HepG2 (cell line): ENCODE results near the gene BYSL. TPM values are rescaled to one million over a fixed set of nuclear protein-coding genes. Genes with fewer than 3 reads are reported as not detected.

Source experiments
- BHLHE40 ChIP-seq: IDR thresholded peaks from 2 replicates; pipeline ENCODE4 v1.6.1; 2011; ENCODE audit warnings: low read length, improper control_type of control experiment
- CCAR2 ChIP-seq: fragments of 200-400 bp; formaldehyde crosslinking; optimal IDR thresholded peaks from 2 replicates; pipeline ENCODE3; 2018; ENCODE audit warnings: low read depth, mild to moderate bottlenecking, low read length, moderate library complexity
- CREBL2 ChIP-seq: sonication (generic); formaldehyde crosslinking; IDR thresholded peaks from 2 replicates; pipeline ENCODE4 v1.8.1; 2023; ENCODE audit warnings: missing genetic modification reagents, mild to moderate bottlenecking, borderline replicate concordance
- DNMT3B ChIP-seq: conservative IDR thresholded peaks from 2 replicates; pipeline ENCODE4 v1.6.1; 2016; ENCODE audit warnings: missing biosample characterization, control low read depth
- ETV6 ChIP-seq: sonication (generic); formaldehyde crosslinking; conservative IDR thresholded peaks from 2 replicates; pipeline ENCODE4 v1.4.0; 2020; ENCODE audit warnings: missing genetic modification reagents
- HIC2 ChIP-seq: sonication (generic); formaldehyde crosslinking; IDR thresholded peaks from 2 replicates; pipeline ENCODE4 v1.9.0; 2022; ENCODE audit warnings: low read depth, missing genetic modification reagents
- HOXA5 ChIP-seq: sonication (generic); formaldehyde crosslinking; IDR thresholded peaks from 2 replicates; pipeline ENCODE4 v1.4.0; 2020; ENCODE audit warnings: missing genetic modification reagents
- LCORL ChIP-seq, 2 experiments: fragments of 450-650 bp in 1 of 2; sonication (generic) in 1 of 2; formaldehyde crosslinking in 1 of 2; IDR thresholded peaks; 2 replicates each; pipeline versions ENCODE4 v1.5.0 to v1.6.1; 2017 to 2020; ENCODE audit warnings: antibody characterized with exemption in 1 of 2, missing genetic modification reagents in 1 of 2
- MBNL3 ChIP-seq: fragments of 250-450 bp; sonication (Bioruptor Pico); conservative IDR thresholded peaks from 2 replicates; pipeline ENCODE4 v1.8.0; 2022; ENCODE audit warnings: mild to moderate bottlenecking, inconsistent platforms
- MTF2 ChIP-seq: sonication (generic); formaldehyde crosslinking; IDR thresholded peaks from 2 replicates; pipeline ENCODE4 v1.5.0; 2020; ENCODE audit warnings: missing genetic modification reagents, borderline replicate concordance
- MXD1 ChIP-seq: sonication (generic); formaldehyde crosslinking; IDR thresholded peaks from 2 replicates; pipeline ENCODE4 v1.4.0; 2020; ENCODE audit warnings: mild to moderate bottlenecking, missing genetic modification reagents
- NFIC ChIP-seq: IDR thresholded peaks from 2 replicates; pipeline ENCODE4 v1.6.1; 2012; ENCODE audit warnings: mild to moderate bottlenecking, low read length, inconsistent platforms
- SP1 ChIP-seq, 2 experiments: fragments of 450-650 bp in 1 of 2; sonication (generic) in 1 of 2; formaldehyde crosslinking in 1 of 2; IDR thresholded peaks; 2 replicates each; pipeline versions ENCODE4 v1.4.0 to v1.6.1; 2016 to 2020; ENCODE audit warnings: missing genetic modification reagents in 1 of 2
- TBX2 ChIP-seq: sonication (generic); formaldehyde crosslinking; IDR thresholded peaks from 2 replicates; pipeline ENCODE4 v1.5.0; 2020; ENCODE audit warnings: missing genetic modification reagents, mild to moderate bottlenecking, borderline replicate concordance
- TEF ChIP-seq: sonication (generic); formaldehyde crosslinking; IDR thresholded peaks from 2 replicates; pipeline ENCODE4 v1.5.0; 2020; ENCODE audit warnings: missing genetic modification reagents
- ZBTB42 ChIP-seq: sonication (generic); formaldehyde crosslinking; IDR thresholded peaks from 2 replicates; pipeline ENCODE4 v1.5.0; 2020; ENCODE audit warnings: mild to moderate bottlenecking, missing genetic modification reagents
- ZNF281 ChIP-seq: sonication (generic); formaldehyde crosslinking; IDR thresholded peaks from 2 replicates; pipeline ENCODE4 v1.4.0; 2020; ENCODE audit warnings: missing genetic modification reagents, borderline replicate concordance
- ZNF367 ChIP-seq: sonication (generic); formaldehyde crosslinking; IDR thresholded peaks from 2 replicates; pipeline ENCODE4 v1.4.0; 2020; ENCODE audit warnings: missing genetic modification reagents, borderline replicate concordance
- ZNF513 ChIP-seq: sonication (generic); formaldehyde crosslinking; conservative IDR thresholded peaks from 2 replicates; pipeline ENCODE4 v1.5.0; 2020; ENCODE audit warnings: missing genetic modification reagents
- ZNF570 ChIP-seq: sonication (generic); formaldehyde crosslinking; IDR thresholded peaks from 2 replicates; pipeline ENCODE4 v1.4.0; 2020; ENCODE audit warnings: mild to moderate bottlenecking, missing genetic modification reagents, borderline replicate concordance
- ZNF577 ChIP-seq: sonication (generic); formaldehyde crosslinking; IDR thresholded peaks from 2 replicates; pipeline ENCODE4 v1.4.0; 2020; ENCODE audit warnings: mild to moderate bottlenecking, low read depth, missing genetic modification reagents, borderline replicate concordance
- polyA plus RNA-seq, 8 experiments: library from polyadenylated mRNA; depleted of rRNA in 3 of 8; stranded (reverse) in 7 of 8; unstranded in 1 of 8; fragments of >200 nt; fragmentation: Illumina TruSeq in 4 of 8; extraction: Trizol in 4 of 8; gene quantifications; 2 replicates each; pipeline versions ENCODE4 v1.2.1 to v1.2.3, GENCODE V29; 2011 to 2016; ENCODE audit warnings: low read depth in 4 of 8, missing spikeins in 1 of 8, mixed read lengths in 1 of 8; ENCODE audit not compliant: insufficient read depth in 1 of 8
- total RNA-seq, 5 experiments: library from RNA; depleted of rRNA; stranded (reverse); fragments of >200 nt; fragmentation: Illumina TruSeq; extraction: Trizol; gene quantifications; 2 replicates each; pipeline ENCODE4 v1.2.3, GENCODE V29; 2016; ENCODE audit warnings: low read depth in 1 of 5

Gene BYSL
- total and polyA plus RNA-seq, 2 of the 13 experiments (the other 11 are each of a cell fraction or from before 2014, with no cell fraction given) = 27.9 to 28.6 TPM

GRCh38 chr6:41895300-41896233, 25.7 kb upstream of the BYSL start, which contains the start of gene USP49 (continued):
- no peak for TF ChIP-seq ZNF281 (CRISPR knock-in tag)
- TF ChIP-seq ZNF513 (CRISPR knock-in tag) = no peak
- TF ChIP-seq MTF2 (CRISPR knock-in tag) = peak; percentile 54; the same call in 1 of the 2 replicates
- no peak for TF ChIP-seq ETV6 (CRISPR knock-in tag)
- TF ChIP-seq TEF (CRISPR knock-in tag) = no peak
- TF ChIP-seq DNMT3B (CRISPR knock-in tag) = no peak
- TF ChIP-seq LCORL (IDR thresholded peaks at IDR 0.05) = no peak
- peak; percentile 49 for TF ChIP-seq LCORL (CRISPR knock-in tag; IDR thresholded peaks at IDR 0.05)
- 0 out of 2 replicates have a peak, but pooled peaks have one; percentile 36 for TF ChIP-seq NFIC
- TF ChIP-seq CCAR2 = peak; percentile 71
- no peak for TF ChIP-seq HOXA5 (CRISPR knock-in tag)
- TF ChIP-seq HIC2 = no peak
- TF ChIP-seq ZBTB42 (CRISPR knock-in tag) = no peak
- TF ChIP-seq TBX2 = peak; percentile 5; the same call in 1 of the 2 replicates
- TF ChIP-seq ZNF367 (CRISPR knock-in tag) = no peak
- TF ChIP-seq ZNF570 (CRISPR knock-in tag) = no peak
- peak; percentile 77 for TF ChIP-seq BHLHE40
- TF ChIP-seq CREBL2 (CRISPR knock-in tag) = no peak
- no peak for TF ChIP-seq SP1 (IDR thresholded peaks at IDR 0.05)
- peak; percentile 79 for TF ChIP-seq SP1 (CRISPR knock-in tag; IDR thresholded peaks at IDR 0.05)
- TF ChIP-seq MBNL3 (CRISPR knock-in tag) = no peak
- peak; percentile 37; the same call in 1 of the 2 replicates for TF ChIP-seq MXD1 (CRISPR knock-in tag)
- TF ChIP-seq ZNF577 (CRISPR knock-in tag) = no peak
